Measurements from ENCODE around the gene FRY. TPM values are rescaled to one million over a fixed set of nuclear protein-coding genes. Genes with fewer than 3 reads are reported as not detected.

The FRY gene
- total RNA-seq, 1 donor from 2014 or later = 83.6 TPM

DNA sequence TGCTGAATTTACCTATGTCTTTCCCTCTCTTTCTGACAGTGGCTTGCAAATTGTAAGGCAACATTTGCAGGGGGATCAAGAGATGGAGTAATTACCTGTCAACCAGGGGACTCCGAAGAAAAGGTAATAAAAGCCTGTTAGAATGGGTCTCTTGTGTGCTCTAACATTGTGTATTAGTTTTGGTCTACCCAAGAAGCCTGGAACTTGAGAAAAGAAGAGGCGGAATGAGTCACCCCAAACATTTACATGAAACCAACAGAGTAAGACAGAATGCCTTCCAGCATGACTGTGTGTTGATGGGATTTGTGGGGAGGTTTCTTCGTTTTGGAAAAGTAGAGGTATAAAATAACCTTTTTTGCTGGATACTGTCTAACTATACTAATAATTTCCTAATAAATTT is 246.9 kb downstream of the FRY start:
- DNase-seq = no peak
- Mint-ChIP-seq H3K27me3 (ENCODE audit: unreplicated experiment) (no peaks in the 10 kb centered on the region), H3K9me3 (ENCODE audit: unreplicated experiment) (peaks cover 3% of the 10 kb centered on the region), H3K27ac (ENCODE audit: unreplicated experiment) (no peak overlapping the region), H3K4me1 (ENCODE audit: low read depth, unreplicated experiment) (peaks cover 3% of the 10 kb centered on the region), H3K4me3 (ENCODE audit: unreplicated experiment) (no peak overlapping the region), H3K36me3 (ENCODE audit: unreplicated experiment) (peaks cover 4% of the 10 kb centered on the region)
- TF ChIP-seq, protein P1, sequence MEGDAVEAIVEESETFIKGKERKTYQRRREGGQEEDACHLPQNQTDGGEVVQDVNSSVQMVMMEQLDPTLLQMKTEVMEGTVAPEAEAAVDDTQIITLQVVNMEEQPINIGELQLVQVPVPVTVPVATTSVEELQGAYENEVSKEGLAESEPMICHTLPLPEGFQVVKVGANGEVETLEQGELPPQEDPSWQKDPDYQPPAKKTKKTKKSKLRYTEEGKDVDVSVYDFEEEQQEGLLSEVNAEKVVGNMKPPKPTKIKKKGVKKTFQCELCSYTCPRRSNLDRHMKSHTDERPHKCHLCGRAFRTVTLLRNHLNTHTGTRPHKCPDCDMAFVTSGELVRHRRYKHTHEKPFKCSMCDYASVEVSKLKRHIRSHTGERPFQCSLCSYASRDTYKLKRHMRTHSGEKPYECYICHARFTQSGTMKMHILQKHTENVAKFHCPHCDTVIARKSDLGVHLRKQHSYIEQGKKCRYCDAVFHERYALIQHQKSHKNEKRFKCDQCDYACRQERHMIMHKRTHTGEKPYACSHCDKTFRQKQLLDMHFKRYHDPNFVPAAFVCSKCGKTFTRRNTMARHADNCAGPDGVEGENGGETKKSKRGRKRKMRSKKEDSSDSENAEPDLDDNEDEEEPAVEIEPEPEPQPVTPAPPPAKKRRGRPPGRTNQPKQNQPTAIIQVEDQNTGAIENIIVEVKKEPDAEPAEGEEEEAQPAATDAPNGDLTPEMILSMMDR (IDR thresholded peaks at IDR 0.05; ENCODE audit: partially characterized antibody, unreplicated experiment) = no peak

DNA sequence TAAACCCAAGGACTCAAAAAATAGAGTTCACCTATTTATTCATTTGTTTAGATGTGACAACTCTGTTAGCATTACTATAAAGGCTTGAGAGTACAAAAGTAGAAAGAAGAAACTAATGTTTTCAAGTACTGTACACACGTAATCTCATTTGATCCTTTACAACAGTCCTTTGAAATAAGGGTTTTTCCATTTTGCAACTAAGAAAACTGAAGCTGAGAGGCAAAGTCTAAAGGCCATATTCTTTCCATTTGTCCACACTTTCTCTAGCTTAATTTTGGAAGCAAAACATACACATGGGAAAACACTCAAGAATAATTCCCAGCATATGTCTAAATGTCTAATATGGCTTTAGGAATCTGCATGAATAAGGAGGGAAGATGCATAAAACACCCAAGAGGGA is 249.5 kb downstream of the FRY start:
- H3K9me3 Mint-ChIP-seq (ENCODE audit: unreplicated experiment) = no peaks in the 10 kb centered on the region
- no peak for DNase-seq
- TF ChIP-seq, protein P1 (IDR thresholded peaks at IDR 0.05; ENCODE audit: partially characterized antibody, unreplicated experiment) = no peak
- no peaks in the 10 kb centered on the region for H3K27me3 Mint-ChIP-seq (ENCODE audit: unreplicated experiment)
- no peaks in the 10 kb centered on the region for H3K4me1 Mint-ChIP-seq (ENCODE audit: low read depth, unreplicated experiment)
- H3K4me3 Mint-ChIP-seq (ENCODE audit: unreplicated experiment) = no peak overlapping the region
- peaks cover 4% of the 10 kb centered on the region for H3K36me3 Mint-ChIP-seq (ENCODE audit: unreplicated experiment)
- no peak overlapping the region for H3K27ac Mint-ChIP-seq (ENCODE audit: unreplicated experiment)

DNA sequence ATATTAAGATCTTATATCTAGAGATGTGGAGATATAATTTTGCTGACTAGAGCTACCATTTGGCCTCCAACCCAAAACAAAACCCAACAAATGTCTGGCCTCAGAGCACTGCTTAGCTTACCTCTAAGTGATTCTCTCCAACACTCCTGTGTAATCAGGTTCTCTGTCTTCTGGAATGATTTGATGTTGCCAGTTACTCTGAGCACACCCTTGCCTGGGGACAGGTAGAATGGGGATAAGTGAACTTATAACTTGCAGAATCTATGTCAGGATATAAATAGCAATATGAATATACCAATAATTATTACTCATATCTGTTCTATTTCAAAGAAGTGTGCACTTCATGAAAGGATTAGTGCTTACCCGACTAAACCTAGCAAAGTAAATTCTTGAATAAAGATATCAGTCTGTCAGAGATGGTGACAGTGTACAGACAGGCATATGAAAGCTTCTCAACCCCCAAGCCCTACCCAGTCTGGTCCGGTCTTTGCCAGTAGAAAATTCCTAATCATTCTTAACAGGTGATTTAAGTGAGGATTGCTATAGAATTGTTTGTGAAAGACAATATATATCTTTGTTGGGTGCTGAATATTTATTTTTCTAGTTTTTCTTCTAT is 250.6 kb downstream of the FRY start:
- Mint-ChIP-seq H3K4me3 (ENCODE audit: unreplicated experiment) (no peak overlapping the region), H3K27me3 (ENCODE audit: unreplicated experiment) (no peaks in the 10 kb centered on the region), H3K27ac (ENCODE audit: unreplicated experiment) (no peak overlapping the region), H3K36me3 (ENCODE audit: unreplicated experiment) (peaks cover 4% of the 10 kb centered on the region), H3K9me3 (ENCODE audit: unreplicated experiment) (no peaks in the 10 kb centered on the region), H3K4me1 (ENCODE audit: low read depth, unreplicated experiment) (no peaks in the 10 kb centered on the region)
- no peak for DNase-seq
- TF ChIP-seq, protein P1 (IDR thresholded peaks at IDR 0.05; ENCODE audit: partially characterized antibody, unreplicated experiment) = no peak

DNA sequence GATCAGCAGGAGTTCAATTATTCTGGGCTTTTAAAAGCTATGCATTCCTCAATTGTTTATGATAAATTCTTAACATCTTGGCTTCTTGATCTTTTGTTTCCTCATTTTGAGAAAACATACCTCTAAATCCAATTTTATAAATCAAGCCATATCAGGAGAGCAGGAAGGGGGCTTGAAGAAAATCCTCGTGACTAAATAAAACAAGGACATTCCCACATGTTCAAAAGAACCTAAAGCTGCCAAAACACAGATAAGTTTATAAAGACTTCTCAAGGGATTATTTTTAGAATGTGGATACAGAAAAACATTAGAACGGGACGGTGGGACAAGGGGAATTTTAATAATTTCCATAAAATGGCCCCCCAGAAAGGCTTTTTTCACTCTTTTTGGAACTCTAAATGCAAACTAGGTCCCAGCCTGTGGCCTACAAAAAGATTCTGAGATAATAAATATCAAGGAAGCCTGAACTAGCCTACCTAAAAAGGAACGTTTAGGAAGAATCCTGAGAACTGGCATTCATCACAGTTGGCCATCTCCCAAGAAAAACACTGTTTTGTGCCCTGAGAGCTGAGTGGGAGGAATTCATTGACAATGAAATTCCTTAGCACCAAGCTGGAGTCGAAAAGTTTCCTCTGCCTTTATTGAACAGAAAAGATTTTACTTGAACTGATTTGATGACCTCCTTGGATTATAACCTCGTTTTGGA is 253.5 kb downstream of the FRY start:
- Mint-ChIP-seq H3K27ac (ENCODE audit: unreplicated experiment) (no peak overlapping the region), H3K4me1 (ENCODE audit: low read depth, unreplicated experiment) (no peaks in the 10 kb centered on the region), H3K9me3 (ENCODE audit: unreplicated experiment) (no peaks in the 10 kb centered on the region), H3K4me3 (ENCODE audit: unreplicated experiment) (no peak overlapping the region), H3K27me3 (ENCODE audit: unreplicated experiment) (no peaks in the 10 kb centered on the region), H3K36me3 (ENCODE audit: unreplicated experiment) (no peaks in the 10 kb centered on the region)
- TF ChIP-seq, protein P1 (IDR thresholded peaks at IDR 0.05; ENCODE audit: partially characterized antibody, unreplicated experiment) = no peak
- DNase-seq = no peak

DNA sequence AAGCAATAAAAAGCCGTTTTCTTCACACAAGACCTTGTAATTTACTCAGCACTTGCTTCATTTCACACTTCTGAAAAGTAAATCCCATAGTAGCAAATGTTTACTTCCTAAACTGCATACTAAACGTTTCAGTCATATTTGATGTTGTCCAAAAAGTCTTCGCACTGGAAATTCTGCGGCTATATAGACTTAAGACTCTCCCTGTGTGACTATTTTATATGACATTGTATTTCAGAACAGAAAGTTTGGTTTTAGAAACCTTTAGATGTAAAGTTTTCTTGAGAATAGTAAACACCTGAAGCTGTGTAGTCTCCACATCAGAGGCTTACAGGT is 254.0 kb downstream of the FRY start:
- Mint-ChIP-seq H3K9me3 (ENCODE audit: unreplicated experiment) (peaks cover 2% of the 10 kb centered on the region), H3K27ac (ENCODE audit: unreplicated experiment) (no peak overlapping the region), H3K27me3 (ENCODE audit: unreplicated experiment) (no peaks in the 10 kb centered on the region), H3K4me3 (ENCODE audit: unreplicated experiment) (no peak overlapping the region), H3K36me3 (ENCODE audit: unreplicated experiment) (peaks cover 2% of the 10 kb centered on the region), H3K4me1 (ENCODE audit: low read depth, unreplicated experiment) (no peaks in the 10 kb centered on the region)
- DNase-seq = no peak
- TF ChIP-seq, protein P1 (IDR thresholded peaks at IDR 0.05; ENCODE audit: partially characterized antibody, unreplicated experiment) = no peak
